GM10248 (cell line): Measurements from ENCODE around the gene OXT.
"Not testable (repeated sequence)": the region's sequence is repeated elsewhere in the genome, so short reads cannot be mapped to it uniquely, and the experiment has no call there.

Experiments
- CTCF ChIA-PET: fragments of 300-600 bp; sonication (Branson Sonifier 250); formaldehyde crosslinking; extraction: SDS; loops from one replicate; lab custom pipeline; 2021; ENCODE audit warnings: antibody characterized with exemption; lab: Yijun Ruan, JAX
- POLR2A ChIA-PET: fragments of 350-650 bp; sonication (Branson Sonifier 250); formaldehyde crosslinking; extraction: SDS; loops from one replicate; lab custom pipeline; 2020; ENCODE audit warnings: antibody characterized with exemption; lab: Yijun Ruan, JAX
- DNase-seq: peaks from one replicate; pipeline ENCODE4 v3.0.0; 2012; ENCODE audit errors: extremely low spot score
- CTCF ChIP-seq: IDR thresholded peaks from 2 replicates; pipeline ENCODE4 v1.5.1; 2012; ENCODE audit warnings: mild to moderate bottlenecking, low read depth; ENCODE audit errors: extremely low read depth, missing control alignments, control extremely low read depth

Gene OXT

GRCh38 chr20:3047486-3048419 is 23.7 kb upstream of the OXT start:
- POLR2A ChIA-PET: no interaction called here
- DNase-seq: no peak
- CTCF ChIA-PET: no interaction called here
- TF ChIP-seq CTCF: no peak

- DNase-seq: no peak
- ChIA-PET POLR2A (interaction anchor here (0.6 kb wide), 1 partner anchor 22 kb away, joined by 3 read pairs; no protein-coding TSS in a partner anchor), CTCF (interaction anchor here (1.0 kb wide), 1 partner anchor 65 kb away, joined by 3 read pairs; no protein-coding TSS in a partner anchor)
- no peak for TF ChIP-seq CTCF
Observed at GRCh38 chr20:3051385-3052019, 19.9 kb upstream of the OXT start.

GRCh38 chr20:3059489-3059888 is 11.9 kb upstream of the OXT start:
- ChIA-PET CTCF (no interaction called here), POLR2A (no interaction called here)
- no peak for TF ChIP-seq CTCF
- no peak for DNase-seq

GRCh38 chr20:3064119-3064518 is 7.3 kb upstream of the OXT start:
- DNase-seq, CTCF ChIA-PET, POLR2A ChIA-PET: not testable (repeated sequence)

GRCh38 chr20:3067139-3068014 is 4.0 kb upstream of the OXT start:
- CTCF ChIA-PET: interaction anchor here (0.9 to 1.7 kb wide), 2 partner anchors 10 to 14 kb away, joined by 3 to 6 read pairs; no protein-coding TSS in a partner anchor

GRCh38 chr20:3068075-3068474 is 3.3 kb upstream of the OXT start:
- TF ChIP-seq CTCF: no peak
- POLR2A ChIA-PET: no interaction called here
- DNase-seq: no peak
- CTCF ChIA-PET: interaction anchor here (0.7 to 1.7 kb wide), 4 partner anchors 9 to 246 kb away, joined by 3 to 6 read pairs (median 3); no protein-coding TSS in a partner anchor

More at GRCh38 chr20:3067139-3068014, 4.0 kb upstream of the OXT start:
- no peak for TF ChIP-seq CTCF
- no peak for DNase-seq
- POLR2A ChIA-PET: no interaction called here
